Fibroblast of mammary gland (primary cell): ENCODE data around the gene VPS37C.
A peak's percentile ranks its signal among the peaks of the same experiment; 100 is the strongest.
"Not testable (repeated sequence)": the region's sequence is repeated elsewhere in the genome, so short reads cannot be mapped to it uniquely, and the experiment has no call there.

Experiments used
- DNase-seq: peaks from one replicate; pipeline ENCODE4 v3.0.0-alpha.2; 2010; ENCODE audit warnings: low read depth
- H3K4me3 ChIP-seq: 2 replicates; pipeline ENCODE4 v1.5.1; 2011; ENCODE audit warnings: low read depth, mild to moderate bottlenecking, low read length, moderate library complexity; ENCODE audit not compliant: control insufficient read depth
- TF ChIP-seq, protein P1 (sequence below): conservative IDR thresholded peaks from 2 replicates; pipeline ENCODE4 v1.5.1; 2011; ENCODE audit warnings: low read depth, low read length, inconsistent platforms; ENCODE audit not compliant: control insufficient read depth, insufficient read depth

VPS37C gene

GRCh38 chr11:61173456-61173855 is 12.2 kb upstream of the VPS37C start:
- H3K4me3 ChIP-seq, result no peak overlapping the region
- peak; percentile 46 for DNase-seq
- TF ChIP-seq, protein P1, sequence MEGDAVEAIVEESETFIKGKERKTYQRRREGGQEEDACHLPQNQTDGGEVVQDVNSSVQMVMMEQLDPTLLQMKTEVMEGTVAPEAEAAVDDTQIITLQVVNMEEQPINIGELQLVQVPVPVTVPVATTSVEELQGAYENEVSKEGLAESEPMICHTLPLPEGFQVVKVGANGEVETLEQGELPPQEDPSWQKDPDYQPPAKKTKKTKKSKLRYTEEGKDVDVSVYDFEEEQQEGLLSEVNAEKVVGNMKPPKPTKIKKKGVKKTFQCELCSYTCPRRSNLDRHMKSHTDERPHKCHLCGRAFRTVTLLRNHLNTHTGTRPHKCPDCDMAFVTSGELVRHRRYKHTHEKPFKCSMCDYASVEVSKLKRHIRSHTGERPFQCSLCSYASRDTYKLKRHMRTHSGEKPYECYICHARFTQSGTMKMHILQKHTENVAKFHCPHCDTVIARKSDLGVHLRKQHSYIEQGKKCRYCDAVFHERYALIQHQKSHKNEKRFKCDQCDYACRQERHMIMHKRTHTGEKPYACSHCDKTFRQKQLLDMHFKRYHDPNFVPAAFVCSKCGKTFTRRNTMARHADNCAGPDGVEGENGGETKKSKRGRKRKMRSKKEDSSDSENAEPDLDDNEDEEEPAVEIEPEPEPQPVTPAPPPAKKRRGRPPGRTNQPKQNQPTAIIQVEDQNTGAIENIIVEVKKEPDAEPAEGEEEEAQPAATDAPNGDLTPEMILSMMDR, result peak; percentile 30

DNA sequence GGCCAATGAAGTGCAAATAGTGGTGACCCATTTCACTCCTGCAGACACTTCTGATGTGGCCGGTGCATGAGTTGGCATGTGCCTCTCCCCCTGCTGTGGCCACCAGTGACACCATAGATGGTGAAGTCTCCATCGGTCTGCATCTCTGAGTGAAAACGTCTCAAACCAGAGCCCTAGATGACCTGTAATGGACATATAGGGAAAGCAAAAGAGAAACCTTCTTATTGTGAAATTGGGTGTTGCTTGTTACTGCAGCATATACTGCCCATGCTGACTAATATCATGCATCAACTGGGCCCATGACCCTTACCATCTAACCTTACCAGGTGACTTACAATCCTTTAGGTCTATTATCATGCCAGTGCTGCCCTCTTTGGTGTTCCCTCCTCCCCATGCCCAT is 11.7 kb upstream of the VPS37C start:
- no peak overlapping the region for H3K4me3 ChIP-seq
- TF ChIP-seq, protein P1, result no peak
- DNase-seq, result no peak

GRCh38 chr11:61172356-61172755 is 11.1 kb upstream of the VPS37C start:
- TF ChIP-seq, protein P1, result no peak
- no peak overlapping the region for H3K4me3 ChIP-seq
- DNase-seq, result no peak

DNA sequence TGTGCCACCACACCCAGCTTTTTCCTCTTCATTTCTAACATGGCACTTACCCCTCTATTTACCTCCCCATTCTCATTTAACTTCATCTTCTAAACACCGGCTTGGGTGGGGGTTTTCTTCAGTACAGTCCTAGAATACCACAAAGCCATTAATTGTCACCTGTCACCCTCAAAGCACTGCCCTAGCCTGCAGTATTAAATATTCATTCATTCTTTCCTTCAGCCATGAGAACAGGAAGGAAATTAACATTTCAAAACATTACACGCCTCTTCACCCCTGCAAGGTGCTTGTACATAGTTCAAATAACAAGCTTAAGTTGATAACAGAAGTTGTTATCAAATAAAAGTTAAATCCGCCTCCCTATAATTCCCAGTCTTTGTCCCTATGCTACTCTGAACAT is 10.7 kb upstream of the VPS37C start:
- no peak for DNase-seq
- H3K4me3 ChIP-seq, result no peak overlapping the region
- TF ChIP-seq, protein P1, result no peak

- no peak overlapping the region for H3K4me3 ChIP-seq
- TF ChIP-seq, protein P1, result no peak
- DNase-seq, result no peak
Measured at GRCh38 chr11:61170566-61170965, 9.3 kb upstream of the VPS37C start.

DNA sequence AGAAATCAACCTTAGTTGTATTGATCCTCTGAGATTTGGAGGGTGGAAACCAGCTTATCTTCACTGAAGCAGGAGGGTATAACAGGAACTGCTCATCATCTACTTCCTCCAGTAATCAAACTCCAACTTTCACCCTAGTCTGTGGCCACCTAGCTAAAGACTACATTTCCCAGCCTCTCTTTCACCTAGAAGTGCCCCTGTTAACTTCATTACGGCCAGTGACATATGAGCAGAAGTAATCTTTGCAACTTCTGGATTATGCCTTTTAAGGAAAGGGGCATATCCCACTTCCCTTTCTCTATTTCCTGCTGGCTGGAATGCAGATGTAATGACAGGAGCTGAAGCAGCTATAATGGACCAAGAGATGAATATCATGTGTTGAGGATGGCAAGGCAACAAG is 7.6 kb upstream of the VPS37C start:
- no peak for DNase-seq
- TF ChIP-seq, protein P1, result no peak
- H3K4me3 ChIP-seq, result no peak overlapping the region

- H3K4me3 ChIP-seq, result no peak overlapping the region
- DNase-seq, result no peak
- TF ChIP-seq, protein P1, result no peak
Measured at GRCh38 chr11:61168042-61168688, 6.9 kb upstream of the VPS37C start.

- not testable (repeated sequence) for DNase-seq, H3K4me3 ChIP-seq
Measured at GRCh38 chr11:61166331-61166730, 5.1 kb upstream of the VPS37C start.

- DNase-seq, H3K4me3 ChIP-seq: not testable (repeated sequence)
Measured at GRCh38 chr11:61165785-61166184, 4.6 kb upstream of the VPS37C start.
